OCI-LY7 (cell line): ENCODE results near the gene IGFBP4.

ENCODE experiments used
- EZH2phosphoT487 ChIP-seq: fragments of 200-600 bp; sonication (generic); IDR thresholded peaks from 2 replicates; pipeline ENCODE4 v1.6.1; 2018; ENCODE audit warnings: low read depth, borderline replicate concordance, mild to moderate bottlenecking, mixed run types, antibody characterized with exemption, low read length, moderate library complexity, mixed read lengths
- TF ChIP-seq, protein P1 (sequence below): fragments of 200-600 bp; sonication (generic); conservative IDR thresholded peaks from 2 replicates; pipeline ENCODE4 v1.5.1; 2014; ENCODE audit warnings: mild to moderate bottlenecking, antibody characterized with exemption, low read length, moderate library complexity, mixed read lengths

DNA sequence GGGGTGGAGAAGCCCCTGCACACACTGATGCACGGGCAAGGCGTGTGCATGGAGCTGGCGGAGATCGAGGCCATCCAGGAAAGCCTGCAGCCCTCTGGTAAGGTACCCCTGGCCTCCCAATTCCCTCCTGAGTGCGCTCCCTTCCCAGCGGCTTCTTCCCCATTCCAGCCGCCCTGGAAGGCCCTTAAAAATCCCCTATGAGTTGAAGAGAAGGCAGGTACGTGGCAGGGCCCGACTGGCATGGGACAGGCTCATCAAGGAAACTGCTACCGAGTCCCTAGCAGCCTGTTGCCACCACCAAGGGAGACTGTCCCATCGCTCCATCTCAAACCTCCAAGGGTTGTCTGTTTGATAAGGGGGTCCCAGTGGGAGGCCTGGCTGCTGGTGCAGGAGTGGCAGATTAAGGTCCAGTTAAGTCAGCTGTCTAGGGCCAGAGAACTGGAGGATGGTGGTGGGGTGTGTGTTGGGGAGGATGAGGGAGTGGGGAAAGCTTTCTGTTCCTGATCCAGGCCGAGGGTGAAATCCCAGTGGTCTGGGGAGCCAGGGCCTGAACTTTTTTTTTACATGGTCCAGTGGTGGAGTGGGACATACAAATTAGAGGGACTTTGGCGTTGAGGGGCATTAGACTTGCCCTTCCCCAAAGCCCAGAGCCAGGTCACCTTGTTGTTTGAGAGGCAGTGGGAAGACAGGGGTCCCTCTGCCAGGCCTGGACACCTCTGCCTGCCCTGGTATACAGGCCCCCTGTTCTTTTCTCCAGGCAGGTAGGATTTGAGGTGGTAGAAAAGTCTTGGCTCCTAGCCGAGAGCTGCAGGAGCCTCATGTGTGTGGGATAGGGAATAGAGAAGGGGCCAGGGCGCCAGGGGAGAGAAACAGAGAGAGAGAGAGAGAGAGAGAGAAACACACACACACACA lies 994 bp downstream of the IGFBP4 start:
- TF ChIP-seq, protein P1, sequence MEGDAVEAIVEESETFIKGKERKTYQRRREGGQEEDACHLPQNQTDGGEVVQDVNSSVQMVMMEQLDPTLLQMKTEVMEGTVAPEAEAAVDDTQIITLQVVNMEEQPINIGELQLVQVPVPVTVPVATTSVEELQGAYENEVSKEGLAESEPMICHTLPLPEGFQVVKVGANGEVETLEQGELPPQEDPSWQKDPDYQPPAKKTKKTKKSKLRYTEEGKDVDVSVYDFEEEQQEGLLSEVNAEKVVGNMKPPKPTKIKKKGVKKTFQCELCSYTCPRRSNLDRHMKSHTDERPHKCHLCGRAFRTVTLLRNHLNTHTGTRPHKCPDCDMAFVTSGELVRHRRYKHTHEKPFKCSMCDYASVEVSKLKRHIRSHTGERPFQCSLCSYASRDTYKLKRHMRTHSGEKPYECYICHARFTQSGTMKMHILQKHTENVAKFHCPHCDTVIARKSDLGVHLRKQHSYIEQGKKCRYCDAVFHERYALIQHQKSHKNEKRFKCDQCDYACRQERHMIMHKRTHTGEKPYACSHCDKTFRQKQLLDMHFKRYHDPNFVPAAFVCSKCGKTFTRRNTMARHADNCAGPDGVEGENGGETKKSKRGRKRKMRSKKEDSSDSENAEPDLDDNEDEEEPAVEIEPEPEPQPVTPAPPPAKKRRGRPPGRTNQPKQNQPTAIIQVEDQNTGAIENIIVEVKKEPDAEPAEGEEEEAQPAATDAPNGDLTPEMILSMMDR = no peak
- TF ChIP-seq EZH2phosphoT487 = no peak
